Esophagus muscularis mucosa (tissue), 4 donors: ENCODE measurements around the gene ATP11A. TPM values are rescaled to one million over a fixed set of nuclear protein-coding genes. Genes with fewer than 3 reads are reported as not detected.

Source experiments
- DNase-seq: peaks from one replicate; pipeline ENCODE4 v3.0.0-alpha.2; 2017; ENCODE audit errors: extremely low spot score
- H3K27ac ChIP-seq, 4 donors: fragments of 200-600 bp; sonication (generic); replicated peaks in 1 of 4; 1 replicate in 3 of 4; 2 replicates in 1 of 4; pipeline ENCODE4 v1.5.1; 2016 to 2019; ENCODE audit warnings: mild to moderate bottlenecking in 1 of 4
- H3K27me3 ChIP-seq, 4 donors: fragments of 200-600 bp; sonication (generic); one replicate each; pipeline versions ENCODE4 v1.5.1 to v1.6.0; 2016 to 2019
- H3K36me3 ChIP-seq, 4 donors: fragments of 200-600 bp; sonication (generic); one replicate each; pipeline ENCODE4 v1.5.1; 2016 to 2019
- H3K4me1 ChIP-seq, 4 donors: fragments of 200-600 bp; sonication (generic); one replicate each; pipeline ENCODE4 v1.5.1; 2016 to 2019
- H3K4me3 ChIP-seq, 4 donors: fragments of 200-600 bp; sonication (generic); 1 replicate in 2 of 4; 2 replicates in 2 of 4; pipeline ENCODE4 v1.5.1; 2016 to 2019; ENCODE audit warnings: mild to moderate bottlenecking in 4 of 4, moderate library complexity in 1 of 4
- H3K9me3 ChIP-seq, 4 donors: fragments of 200-600 bp; sonication (generic); 1 replicate in 3 of 4; 2 replicates in 1 of 4; pipeline ENCODE4 v1.5.1; 2016 to 2019
- CTCF ChIP-seq, 3 experiments: fragments of 200-600 bp in 2 of 3; fragments of 450-650 bp in 1 of 3; sonication (generic) in 2 of 3; IDR thresholded peaks; one replicate each; pipeline ENCODE4 v1.5.1; 2017 to 2019; ENCODE audit warnings: antibody characterized with exemption in 3 of 3, mild to moderate bottlenecking in 2 of 3, moderate library complexity in 1 of 3
- EP300 ChIP-seq: sonication (generic); formaldehyde crosslinking; IDR thresholded peaks from one replicate; pipeline ENCODE4 v1.6.1; 2017; ENCODE audit warnings: antibody characterized with exemption
- POLR2A ChIP-seq: fragments of 450-650 bp; IDR thresholded peaks from one replicate; pipeline ENCODE4 v1.6.1; 2017; ENCODE audit warnings: antibody characterized with exemption, moderate library complexity, mild to moderate bottlenecking, low read depth
- POLR2AphosphoS5 ChIP-seq, 2 donors: sonication (generic); formaldehyde crosslinking; IDR thresholded peaks; one replicate each; pipeline ENCODE4 v1.6.1; 2017; ENCODE audit warnings: antibody characterized with exemption in 2 of 2
- WGBS: methylation state at CpG from one replicate; pipeline ENCODE4 v1.1.5; 2018; 5-methylcytosine and 5-hydroxymethylcytosine counted together
- intact Hi-C: fragments of 100-400 bp; cut with DNase I; formaldehyde crosslinking; loops from one replicate; pipeline ENCODE4 v1.15.1; 2023
- total RNA-seq, 4 donors: library from RNA; depleted of rRNA; stranded (reverse); fragments of >200 nt; gene quantifications; one replicate each; pipeline versions ENCODE4 v1.1.0 to v1.2.1, GENCODE V29; 2016

The ATP11A gene
- total RNA-seq, 4 donors from 2014 or later: 11.2 to 27.8 (median 14.3) TPM

- no peaks in the 10 kb centered on the region for H3K9me3 ChIP-seq
- no peak overlapping the region for H3K27ac ChIP-seq
- no peaks in the 10 kb centered on the region for H3K36me3 ChIP-seq
- no peak for DNase-seq
- H3K4me3 ChIP-seq: no peak overlapping the region
- intact Hi-C loops: no loop called here
- 84% methylated on average over 10 of the region's 18 CpGs for WGBS
- no peaks in the 10 kb centered on the region for H3K27me3 ChIP-seq
- H3K4me1 ChIP-seq: peaks cover 20 to 38% (median 29%) of the 10 kb centered on the region in 4 donors
- TF ChIP-seq POLR2A (no peak), CTCF (IDR thresholded peaks at IDR 0.05) (no peak), EP300 (no peak), POLR2AphosphoS5 (IDR thresholded peaks at IDR 0.05) (no peak)
These were observed 52.2 kb downstream of the ATP11A start for GRCh38 chr13:112741835-112742570.

GRCh38 chr13:112742583-112742982 lies 52.7 kb downstream of the ATP11A start:
- intact Hi-C loops: no loop called here
- TF ChIP-seq CTCF (IDR thresholded peaks at IDR 0.05) (no peak), POLR2AphosphoS5 (IDR thresholded peaks at IDR 0.05) (no peak), EP300 (no peak), POLR2A (no peak)
- WGBS: 95% methylated on average over 14 of the region's 14 CpGs

GRCh38 chr13:112743451-112744167 lies 53.8 kb downstream of the ATP11A start:
- no peaks in the 10 kb centered on the region for H3K27me3 ChIP-seq
- H3K4me3 ChIP-seq: no peak overlapping the region
- no peak for DNase-seq
- TF ChIP-seq POLR2AphosphoS5 (IDR thresholded peaks at IDR 0.05) (no peak), POLR2A (no peak)
- intact Hi-C loops: no loop called here
- H3K27ac ChIP-seq: no peak overlapping the region
- WGBS: 89% methylated on average over 12 of the region's 12 CpGs
- H3K36me3 ChIP-seq: no peaks in the 10 kb centered on the region
- no peaks in the 10 kb centered on the region for H3K9me3 ChIP-seq
- H3K4me1 ChIP-seq: peaks cover 20 to 38% (median 29%) of the 10 kb centered on the region in 4 donors

More at GRCh38 chr13:112742583-112742982, 52.7 kb downstream of the ATP11A start:
- peaks cover 20 to 38% (median 29%) of the 10 kb centered on the region in 4 donors for H3K4me1 ChIP-seq
- H3K9me3 ChIP-seq: no peaks in the 10 kb centered on the region
- H3K27me3 ChIP-seq: no peaks in the 10 kb centered on the region
- no peaks in the 10 kb centered on the region for H3K36me3 ChIP-seq
- no peak overlapping the region for H3K4me3 ChIP-seq
- no peak for DNase-seq
- H3K27ac ChIP-seq: no peak overlapping the region

DNA sequence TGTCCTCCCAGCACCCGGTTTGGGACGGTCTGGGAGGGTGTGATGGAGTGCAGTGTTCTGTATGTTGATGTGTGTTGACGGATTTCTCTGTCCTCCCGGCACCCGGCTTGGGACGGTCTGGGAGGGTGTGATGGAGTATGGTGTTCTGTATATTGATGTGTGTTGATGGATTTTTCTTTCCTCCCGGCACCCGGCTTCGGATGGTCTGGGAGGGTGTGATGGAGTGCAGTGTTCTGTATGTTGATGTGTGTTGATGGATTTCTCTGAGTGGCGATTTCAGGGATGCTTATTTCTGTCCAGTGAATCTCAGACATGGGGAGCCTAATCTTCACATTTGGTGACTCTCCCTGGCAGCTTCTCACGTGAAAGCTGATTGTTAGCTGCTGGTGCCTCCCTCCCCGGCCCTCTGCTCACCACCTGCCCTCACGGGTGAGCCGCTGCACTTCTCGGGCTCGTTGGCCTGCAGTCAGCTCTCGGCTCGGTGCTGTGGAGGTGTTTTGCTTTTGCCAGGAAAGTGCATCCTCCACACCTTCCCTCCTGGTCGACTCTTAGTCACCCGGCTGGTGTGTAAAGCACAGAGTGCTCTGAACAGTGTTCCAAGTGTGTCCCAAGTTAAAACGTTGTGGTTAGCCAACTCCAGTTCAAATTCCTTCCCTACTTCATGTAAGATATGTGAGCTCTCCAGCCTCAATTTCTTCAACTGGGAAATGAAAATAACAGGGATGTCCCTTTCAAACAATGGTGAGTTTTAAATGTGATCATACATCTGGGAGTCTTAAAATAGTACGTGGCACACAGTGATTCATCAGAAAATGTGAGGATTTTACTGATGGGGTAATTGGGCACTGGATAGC lies 54.6 kb downstream of the ATP11A start:
- no peak overlapping the region for H3K27ac ChIP-seq
- H3K4me3 ChIP-seq: no peak overlapping the region
- H3K9me3 ChIP-seq: no peaks in the 10 kb centered on the region
- no peak for TF ChIP-seq CTCF (IDR thresholded peaks at IDR 0.05)
- TF ChIP-seq POLR2A: no peak
- no peak for TF ChIP-seq EP300
- no peak for TF ChIP-seq POLR2AphosphoS5 (IDR thresholded peaks at IDR 0.05)
- WGBS: 51% methylated on average over 21 of the region's 22 CpGs
- DNase-seq: no peak
- no peaks in the 10 kb centered on the region for H3K36me3 ChIP-seq
- peaks cover 20 to 38% (median 32%) of the 10 kb centered on the region in 4 donors for H3K4me1 ChIP-seq
- intact Hi-C loops: no loop called here
- no peaks in the 10 kb centered on the region for H3K27me3 ChIP-seq
